NB4 (cell line): ENCODE results near the gene SPATA31E1.

Experiments
- MAX ChIP-seq: IDR thresholded peaks from 2 replicates; pipeline ENCODE4 v1.6.1; 2011; ENCODE audit warnings: low read depth, low read length
- MYC ChIP-seq: IDR thresholded peaks from 2 replicates; pipeline ENCODE4 v1.6.1; 2011; ENCODE audit warnings: low read depth, low read length
- POLR2A ChIP-seq: IDR thresholded peaks from 2 replicates; pipeline ENCODE4 v1.6.1; 2011; ENCODE audit warnings: mild to moderate bottlenecking; ENCODE audit not compliant: insufficient read length; ENCODE audit errors: extremely low read depth
- TF ChIP-seq, protein P1 (sequence below): IDR thresholded peaks from one replicate; pipeline ENCODE4 v1.5.1; 2012; ENCODE audit warnings: low read depth, low read length

- TF ChIP-seq, protein P1, sequence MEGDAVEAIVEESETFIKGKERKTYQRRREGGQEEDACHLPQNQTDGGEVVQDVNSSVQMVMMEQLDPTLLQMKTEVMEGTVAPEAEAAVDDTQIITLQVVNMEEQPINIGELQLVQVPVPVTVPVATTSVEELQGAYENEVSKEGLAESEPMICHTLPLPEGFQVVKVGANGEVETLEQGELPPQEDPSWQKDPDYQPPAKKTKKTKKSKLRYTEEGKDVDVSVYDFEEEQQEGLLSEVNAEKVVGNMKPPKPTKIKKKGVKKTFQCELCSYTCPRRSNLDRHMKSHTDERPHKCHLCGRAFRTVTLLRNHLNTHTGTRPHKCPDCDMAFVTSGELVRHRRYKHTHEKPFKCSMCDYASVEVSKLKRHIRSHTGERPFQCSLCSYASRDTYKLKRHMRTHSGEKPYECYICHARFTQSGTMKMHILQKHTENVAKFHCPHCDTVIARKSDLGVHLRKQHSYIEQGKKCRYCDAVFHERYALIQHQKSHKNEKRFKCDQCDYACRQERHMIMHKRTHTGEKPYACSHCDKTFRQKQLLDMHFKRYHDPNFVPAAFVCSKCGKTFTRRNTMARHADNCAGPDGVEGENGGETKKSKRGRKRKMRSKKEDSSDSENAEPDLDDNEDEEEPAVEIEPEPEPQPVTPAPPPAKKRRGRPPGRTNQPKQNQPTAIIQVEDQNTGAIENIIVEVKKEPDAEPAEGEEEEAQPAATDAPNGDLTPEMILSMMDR, result no peak
- TF ChIP-seq POLR2A (no peak), MAX (no peak), MYC (no peak)
These were observed 15.3 kb upstream of the SPATA31E1 start for GRCh38 chr9:87867391-87867790.
